GM12874 (cell line): Measurements from ENCODE around the gene OR13C8.
"Not testable (repeated sequence)": the region's sequence is repeated elsewhere in the genome, so short reads cannot be mapped to it uniquely, and the experiment has no call there.

ENCODE experiments used
- CTCF ChIP-seq: IDR thresholded peaks from 2 replicates; pipeline ENCODE4 v1.5.1; 2011; ENCODE audit warnings: low read depth, mild to moderate bottlenecking, control low read depth, low read length, moderate library complexity; ENCODE audit not compliant: insufficient read depth

Gene OR13C8

GRCh38 chr9:104589626-104590025 lies 20.7 kb downstream of the OR13C8 start:
- no peak for TF ChIP-seq CTCF

- not testable (repeated sequence) for TF ChIP-seq CTCF
These were observed 30.3 kb downstream of the OR13C8 start, which contains the start of gene OR13C5 for GRCh38 chr9:104599313-104599712. Gene OR13C5, minus strand, starts transcription at chr9:104599413. Its CDS starts 0 bp downstream, at chr9:104599413.

- no peak for TF ChIP-seq CTCF
These were observed 35.8 kb downstream of the OR13C8 start for GRCh38 chr9:104604801-104605200.

GRCh38 chr9:104605527-104605926 lies 36.6 kb downstream of the OR13C8 start, which contains the start of gene OR13C2:
Gene OR13C2, minus strand, starts transcription at chr9:104605627. Its CDS starts 0 bp downstream, at chr9:104605627.
- not testable (repeated sequence) for TF ChIP-seq CTCF

GRCh38 chr9:104606152-104606551 lies 37.2 kb downstream of the OR13C8 start:
- TF ChIP-seq CTCF = no peak

- TF ChIP-seq CTCF = no peak
These were observed 39.4 kb downstream of the OR13C8 start for GRCh38 chr9:104608336-104608735.

- no peak for TF ChIP-seq CTCF
These were observed 42.2 kb downstream of the OR13C8 start for GRCh38 chr9:104611213-104611612.
